Bronchial epithelial cell (primary cell): ENCODE results near the gene HECTD3. TPM values are rescaled to one million over a fixed set of nuclear protein-coding genes. Genes with fewer than 3 reads are reported as not detected.

Experiments used
- DNase-seq: peaks from one replicate; pipeline ENCODE4 v3.0.0-alpha.2; 2010; ENCODE audit warnings: low read depth
- FAIRE-seq: peaks from 2 replicates; lab custom pipeline; 2011; peaks lifted over from hg19 to GRCh38; lab: Jason Lieb, UNC
- H3K27me3 ChIP-seq: 2 replicates; pipeline ENCODE4 v1.5.1; 2011; ENCODE audit warnings: low read length; ENCODE audit not compliant: control insufficient read depth, insufficient read depth
- H3K36me3 ChIP-seq: 2 replicates; pipeline ENCODE4 v1.5.1; 2011; ENCODE audit warnings: low read length; ENCODE audit not compliant: control insufficient read depth, insufficient read depth
- H3K4me3 ChIP-seq: 2 replicates; pipeline ENCODE4 v1.5.1; 2011; ENCODE audit warnings: mild to moderate bottlenecking, low read depth, low read length, control low read depth
- CTCF ChIP-seq: IDR thresholded peaks from 2 replicates; pipeline ENCODE4 v1.5.1; 2011; ENCODE audit warnings: mild to moderate bottlenecking, moderate library complexity, low read length, control low read depth, inconsistent platforms; ENCODE audit not compliant: insufficient read depth, severe bottlenecking
- total RNA-seq: library from RNA; depleted of rRNA; stranded (reverse); fragments of >200 nt; gene quantifications from 2 replicates; pipeline ENCODE4 v1.2.1, GENCODE V29; 2014

The HECTD3 gene
- total RNA-seq, 1 donor from 2014 or later: 12.1 TPM

DNA sequence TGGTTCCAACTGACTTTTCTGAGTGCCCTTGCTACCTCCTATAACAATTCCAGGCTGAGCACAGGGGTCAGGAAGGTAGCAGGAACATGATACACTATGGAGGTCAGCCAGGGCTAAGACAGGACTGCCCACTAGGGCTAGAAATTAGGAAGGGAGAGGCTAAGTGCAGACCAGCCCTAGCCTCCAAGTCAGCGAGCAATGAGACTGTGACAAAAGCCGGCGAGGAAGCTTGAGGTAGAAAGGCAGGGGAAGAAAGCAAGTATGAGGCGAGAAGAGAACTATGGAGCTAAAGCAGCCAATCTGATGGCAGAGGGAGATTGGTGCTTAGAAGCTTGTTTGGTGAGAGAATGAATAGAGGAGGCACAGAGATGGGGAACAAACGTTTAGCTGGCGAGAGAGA, 5.6 kb upstream of the HECTD3 start:
- no peak for TF ChIP-seq CTCF
- FAIRE-seq: no peak
- H3K27me3 ChIP-seq: no peaks in the 10 kb centered on the region

DNA sequence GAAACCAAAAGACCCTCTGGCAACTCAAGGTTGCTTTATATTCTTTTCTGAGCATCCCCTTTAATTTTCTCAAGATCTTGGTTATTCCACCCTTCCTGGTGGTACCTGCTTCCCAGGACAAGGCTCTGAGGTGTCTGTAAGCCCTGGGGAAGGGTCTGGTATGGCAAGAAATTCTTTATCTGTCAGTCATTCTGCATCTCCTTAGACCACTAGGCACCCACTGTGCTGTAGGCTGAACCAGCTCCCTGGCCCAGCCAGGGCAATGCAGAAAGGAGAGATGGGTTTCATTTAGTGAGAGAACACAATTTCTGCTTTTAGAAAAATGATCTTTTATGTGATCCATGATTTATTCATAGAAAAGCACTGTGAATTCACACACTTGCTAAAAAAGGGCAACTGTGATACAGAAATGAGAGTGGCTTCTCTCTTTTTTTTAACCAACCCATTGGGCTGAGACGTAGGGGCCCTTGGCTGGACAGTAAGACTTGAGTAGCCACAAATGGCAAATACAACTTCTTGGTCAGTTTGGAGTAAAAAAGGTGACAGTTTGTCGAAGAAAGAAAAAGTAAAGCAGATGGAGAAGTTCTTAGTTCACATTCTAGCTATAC, 5.1 kb upstream of the HECTD3 start:
- DNase-seq: no peak
- FAIRE-seq: no peak
- Histone ChIP-seq H3K27me3 (no peaks in the 10 kb centered on the region), H3K4me3 (no peak overlapping the region), H3K36me3 (peaks cover 1% of the 10 kb centered on the region)
- TF ChIP-seq CTCF: no peak

More for the DNA sequence above, 5.6 kb upstream of the HECTD3 start:
- Histone ChIP-seq H3K4me3 (no peak overlapping the region), H3K36me3 (peaks cover 1% of the 10 kb centered on the region)
- DNase-seq: no peak

GRCh38 chr1:45015683-45016082, 4.6 kb upstream of the HECTD3 start:
- H3K27me3 ChIP-seq: no peaks in the 10 kb centered on the region
- H3K36me3 ChIP-seq: peaks cover 1% of the 10 kb centered on the region
- no peak overlapping the region for H3K4me3 ChIP-seq
- FAIRE-seq (no peak), DNase-seq (no peak)
- no peak for TF ChIP-seq CTCF

- H3K4me3 ChIP-seq: no peak overlapping the region
- no peaks in the 10 kb centered on the region for H3K27me3 ChIP-seq
- peak; percentile 36 for FAIRE-seq
- TF ChIP-seq CTCF: peak; percentile 95
- peaks cover 4% of the 10 kb centered on the region for H3K36me3 ChIP-seq
- DNase-seq: peak; percentile 69
Observed at GRCh38 chr1:45014321-45015028, 3.4 kb upstream of the HECTD3 start.

DNA sequence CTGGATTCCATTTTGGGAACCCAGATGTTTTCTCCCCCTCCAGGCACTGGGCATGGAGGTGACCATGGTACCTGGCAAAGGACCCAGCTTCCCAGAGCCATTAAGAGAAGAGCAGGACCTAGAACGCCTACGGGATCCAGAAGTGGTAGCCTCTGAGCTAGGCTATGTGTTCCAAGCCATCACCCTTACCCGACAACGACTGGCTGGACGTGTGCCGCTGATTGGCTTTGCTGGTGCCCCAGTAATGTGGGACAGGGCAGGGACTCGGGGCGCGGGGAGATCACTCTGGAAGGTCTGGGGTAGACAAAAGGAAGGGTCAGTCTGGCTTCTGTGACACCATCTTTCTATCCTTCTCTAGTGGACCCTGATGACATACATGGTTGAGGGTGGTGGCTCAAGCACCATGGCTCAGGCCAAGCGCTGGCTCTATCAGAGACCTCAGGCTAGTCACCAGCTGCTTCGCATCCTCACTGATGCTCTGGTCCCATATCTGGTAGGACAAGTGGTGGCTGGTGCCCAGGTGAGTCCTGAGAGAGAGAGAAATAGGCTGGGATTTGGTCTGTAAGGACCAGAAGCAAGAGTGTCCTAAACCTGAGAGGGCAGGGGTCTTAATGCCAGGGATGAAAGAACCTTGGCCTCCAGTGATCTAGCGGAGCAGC, 2.6 kb upstream of the HECTD3 start:
- DNase-seq (no peak), FAIRE-seq (no peak)
- no peaks in the 10 kb centered on the region for H3K27me3 ChIP-seq
- no peak for TF ChIP-seq CTCF
- H3K4me3 ChIP-seq: no peak overlapping the region
- H3K36me3 ChIP-seq: peaks cover 12% of the 10 kb centered on the region
